Osteoblast (primary cell): Measurements from ENCODE around the gene ZC3H14. TPM values are rescaled to one million over a fixed set of nuclear protein-coding genes. Genes with fewer than 3 reads are reported as not detected.

ENCODE experiments used
- DNase-seq: peaks from one replicate; pipeline ENCODE4 v3.0.0; 2011; ENCODE audit warnings: low spot score, mixed read lengths; ENCODE audit not compliant: insufficient read length; ENCODE audit errors: missing footprints
- H2AFZ ChIP-seq: 2 replicates; pipeline ENCODE4 v1.6.0; 2011; ENCODE audit warnings: mild to moderate bottlenecking, low read length
- H3K27ac ChIP-seq: 2 replicates; pipeline ENCODE4 v1.5.1; 2011; ENCODE audit warnings: mild to moderate bottlenecking, low read depth, low read length, moderate library complexity
- H3K27me3 ChIP-seq: 2 replicates; pipeline ENCODE4 v1.6.0; 2012; ENCODE audit warnings: mild to moderate bottlenecking, control low read depth, inconsistent platforms, low read length, moderate library complexity; ENCODE audit not compliant: insufficient read depth
- H3K36me3 ChIP-seq: 2 replicates; pipeline ENCODE4 v1.5.1; 2011; ENCODE audit warnings: mild to moderate bottlenecking, low read length, control low read depth, moderate library complexity; ENCODE audit not compliant: insufficient read depth
- H3K4me1 ChIP-seq: 2 replicates; pipeline ENCODE4 v1.5.1; 2011; ENCODE audit warnings: mild to moderate bottlenecking, low read length, control low read depth, moderate library complexity; ENCODE audit not compliant: insufficient read depth
- H3K4me2 ChIP-seq: 2 replicates; pipeline ENCODE4 v1.6.0; 2011; ENCODE audit warnings: mild to moderate bottlenecking, low read length; ENCODE audit not compliant: insufficient read depth
- H3K4me3 ChIP-seq: fragments of 200-600 bp; sonication (generic); 3 replicates; pipeline ENCODE4 v1.5.1; 2012; ENCODE audit warnings: mild to moderate bottlenecking, low read length, inconsistent platforms; ENCODE audit not compliant: insufficient read depth
- H3K79me2 ChIP-seq: 2 replicates; pipeline ENCODE4 v1.6.0; 2012; ENCODE audit warnings: mild to moderate bottlenecking, low read length, control low read depth, inconsistent platforms; ENCODE audit not compliant: insufficient read depth
- H3K9me3 ChIP-seq: 2 replicates; pipeline ENCODE4 v1.5.1; 2011; ENCODE audit warnings: low read depth, low read length, control low read depth
- H4K20me1 ChIP-seq: 2 replicates; pipeline ENCODE4 v1.6.0; 2012; ENCODE audit warnings: mild to moderate bottlenecking, low read length, control low read depth; ENCODE audit not compliant: insufficient read depth
- total RNA-seq: library from RNA; depleted of rRNA; stranded (reverse); fragments of >200 nt; gene quantifications from 2 replicates; pipeline ENCODE4 v1.2.3, GENCODE V29; 2012
- TF ChIP-seq, protein P1 (sequence below): IDR thresholded peaks from 2 replicates; pipeline ENCODE4 v1.5.1; 2011; ENCODE audit warnings: mild to moderate bottlenecking, low read depth, low read length, moderate library complexity; ENCODE audit errors: extremely low read depth

Gene ZC3H14
- total RNA-seq, 1 donor: 74.6 TPM

DNA sequence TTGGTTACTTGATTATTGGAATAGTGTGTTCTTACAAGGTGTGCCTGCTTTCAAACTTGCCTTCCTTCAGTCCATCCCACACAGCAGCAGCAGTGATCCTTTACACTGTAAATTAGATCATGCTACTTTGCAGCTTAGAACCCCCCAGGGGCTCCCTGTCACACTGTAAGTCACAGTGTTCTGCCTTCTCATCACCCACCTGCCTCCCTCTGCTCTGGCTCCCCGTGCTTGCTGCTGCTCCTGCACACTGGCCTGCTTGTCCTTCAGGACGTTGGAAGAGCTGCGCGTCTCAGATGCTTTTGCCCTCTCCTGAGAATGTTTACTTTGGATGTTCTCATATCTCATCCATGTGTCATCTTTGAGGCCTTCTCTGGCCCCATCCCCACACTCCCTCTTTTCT lies 27.3 kb downstream of the ZC3H14 start:
- peaks cover 5% of the 10 kb centered on the region for H3K79me2 ChIP-seq
- DNase-seq: peak; percentile 59
- no peaks in the 10 kb centered on the region for H4K20me1 ChIP-seq
- H3K27me3 ChIP-seq: no peaks in the 10 kb centered on the region
- H3K27ac ChIP-seq: no peak overlapping the region
- TF ChIP-seq, protein P1, sequence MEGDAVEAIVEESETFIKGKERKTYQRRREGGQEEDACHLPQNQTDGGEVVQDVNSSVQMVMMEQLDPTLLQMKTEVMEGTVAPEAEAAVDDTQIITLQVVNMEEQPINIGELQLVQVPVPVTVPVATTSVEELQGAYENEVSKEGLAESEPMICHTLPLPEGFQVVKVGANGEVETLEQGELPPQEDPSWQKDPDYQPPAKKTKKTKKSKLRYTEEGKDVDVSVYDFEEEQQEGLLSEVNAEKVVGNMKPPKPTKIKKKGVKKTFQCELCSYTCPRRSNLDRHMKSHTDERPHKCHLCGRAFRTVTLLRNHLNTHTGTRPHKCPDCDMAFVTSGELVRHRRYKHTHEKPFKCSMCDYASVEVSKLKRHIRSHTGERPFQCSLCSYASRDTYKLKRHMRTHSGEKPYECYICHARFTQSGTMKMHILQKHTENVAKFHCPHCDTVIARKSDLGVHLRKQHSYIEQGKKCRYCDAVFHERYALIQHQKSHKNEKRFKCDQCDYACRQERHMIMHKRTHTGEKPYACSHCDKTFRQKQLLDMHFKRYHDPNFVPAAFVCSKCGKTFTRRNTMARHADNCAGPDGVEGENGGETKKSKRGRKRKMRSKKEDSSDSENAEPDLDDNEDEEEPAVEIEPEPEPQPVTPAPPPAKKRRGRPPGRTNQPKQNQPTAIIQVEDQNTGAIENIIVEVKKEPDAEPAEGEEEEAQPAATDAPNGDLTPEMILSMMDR: no peak
- no peak overlapping the region for H2AFZ ChIP-seq
- H3K36me3 ChIP-seq: peaks cover 51% of the 10 kb centered on the region
- peaks cover 3% of the 10 kb centered on the region for H3K4me1 ChIP-seq
- no peak overlapping the region for H3K4me2 ChIP-seq
- H3K4me3 ChIP-seq: no peak overlapping the region
- no peaks in the 10 kb centered on the region for H3K9me3 ChIP-seq

DNA sequence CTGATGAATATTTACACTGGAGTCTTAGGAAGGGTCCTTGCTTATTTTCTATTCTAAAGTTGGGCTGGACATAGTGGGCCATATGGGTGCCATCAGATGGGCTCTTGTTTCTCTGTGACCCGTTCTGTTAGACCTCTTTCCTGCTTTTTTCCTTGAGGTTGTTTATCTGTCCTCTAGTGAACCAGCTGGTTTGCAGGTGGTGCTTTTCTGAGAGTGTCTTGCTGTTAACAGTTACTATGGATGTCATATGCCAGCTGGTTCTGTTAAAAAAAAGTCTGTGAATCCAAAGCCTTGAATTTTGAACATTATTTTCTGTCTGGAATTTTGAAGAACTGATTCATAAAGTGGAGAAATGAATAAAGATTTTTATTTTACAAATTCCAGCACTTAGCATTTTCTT lies 29.2 kb downstream of the ZC3H14 start:
- TF ChIP-seq, protein P1: no peak
- H2AFZ ChIP-seq: no peak overlapping the region
- H3K4me2 ChIP-seq: no peak overlapping the region
- no peaks in the 10 kb centered on the region for H3K27me3 ChIP-seq
- H3K27ac ChIP-seq: no peak overlapping the region
- H3K4me1 ChIP-seq: peaks cover 3% of the 10 kb centered on the region
- no peak for DNase-seq
- H3K9me3 ChIP-seq: no peaks in the 10 kb centered on the region
- peaks cover 5% of the 10 kb centered on the region for H3K79me2 ChIP-seq
- peaks cover 56% of the 10 kb centered on the region for H3K36me3 ChIP-seq
- H3K4me3 ChIP-seq: no peak overlapping the region
- no peaks in the 10 kb centered on the region for H4K20me1 ChIP-seq

DNA sequence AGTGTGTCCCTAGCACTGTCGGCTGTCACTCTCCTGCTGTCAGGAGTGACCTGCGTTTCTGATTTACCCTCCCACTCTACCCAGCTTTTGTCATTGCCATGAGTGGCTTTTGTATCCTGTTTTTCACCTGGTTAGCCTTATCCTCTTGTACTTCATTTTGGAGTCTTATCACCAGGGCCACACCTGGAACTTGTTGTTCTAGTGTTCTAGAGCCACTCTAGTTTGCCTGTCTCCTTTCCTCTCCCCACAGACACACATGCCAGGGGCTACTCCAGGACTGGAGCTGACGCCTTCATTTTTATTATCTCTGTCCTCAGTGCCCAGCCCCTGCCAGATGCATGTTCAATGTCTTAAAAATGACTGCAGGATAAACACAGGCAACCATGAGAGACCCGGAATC lies 34.2 kb downstream of the ZC3H14 start:
- no peak for DNase-seq
- H2AFZ ChIP-seq: no peak overlapping the region
- no peaks in the 10 kb centered on the region for H3K27me3 ChIP-seq
- no peak overlapping the region for H3K27ac ChIP-seq
- peaks cover 77% of the 10 kb centered on the region for H3K36me3 ChIP-seq
- no peak overlapping the region for H3K4me3 ChIP-seq
- TF ChIP-seq, protein P1: no peak
- no peaks in the 10 kb centered on the region for H3K4me1 ChIP-seq
- no peaks in the 10 kb centered on the region for H3K9me3 ChIP-seq
- H3K79me2 ChIP-seq: peaks cover 5% of the 10 kb centered on the region
- peaks cover 6% of the 10 kb centered on the region for H4K20me1 ChIP-seq
- no peak overlapping the region for H3K4me2 ChIP-seq

DNA sequence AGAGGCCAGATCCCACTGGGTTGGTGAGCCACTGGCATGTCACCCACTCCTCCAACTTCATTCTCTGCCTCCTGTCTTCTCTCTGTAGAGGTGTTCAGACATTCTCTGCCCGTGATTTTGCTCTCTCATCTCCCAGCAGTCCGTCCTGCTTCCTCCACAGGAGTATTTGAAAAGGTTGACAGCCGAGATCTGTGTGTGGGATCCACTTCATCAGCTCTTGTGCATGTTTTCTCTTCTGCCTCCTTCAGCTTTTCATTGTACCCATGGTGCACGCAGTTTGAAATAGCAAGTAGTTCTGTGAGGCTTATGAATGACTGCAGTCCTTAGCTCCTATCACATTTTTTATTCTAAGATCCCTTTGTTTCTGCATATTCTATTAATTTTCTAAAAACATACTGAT lies 34.8 kb downstream of the ZC3H14 start:
- H3K36me3 ChIP-seq: peaks cover 82% of the 10 kb centered on the region
- no peaks in the 10 kb centered on the region for H3K9me3 ChIP-seq
- H3K4me3 ChIP-seq: no peak overlapping the region
- no peak for DNase-seq
- peaks cover 6% of the 10 kb centered on the region for H4K20me1 ChIP-seq
- H3K4me2 ChIP-seq: no peak overlapping the region
- H2AFZ ChIP-seq: no peak overlapping the region
- H3K79me2 ChIP-seq: peaks cover 5% of the 10 kb centered on the region
- H3K27ac ChIP-seq: no peak overlapping the region
- H3K4me1 ChIP-seq: no peaks in the 10 kb centered on the region
- TF ChIP-seq, protein P1: no peak
- no peaks in the 10 kb centered on the region for H3K27me3 ChIP-seq
